NCI-H2196 treated with DMSO at 0.1 percent for 48 hours (cell line): ENCODE results near the gene LCN15.
"Not testable (repeated sequence)": the region's sequence is repeated elsewhere in the genome, so short reads cannot be mapped to it uniquely, and the experiment has no call there.

Source experiments
- DNase-seq: peaks from one replicate; lab custom pipeline; 2025; ENCODE audit not compliant: unreplicated experiment; lab: John Stamatoyannopoulos, UW

Gene LCN15

GRCh38 chr9:136764301-136764891 lies at the start of gene LCN15:
LCN15 (minus strand) TSS chr9:136764518; CDS start chr9:136764488, 30 bp downstream.
- no peak for DNase-seq

- DNase-seq, result no peak
Observed at GRCh38 chr9:136808806-136809158, 44.5 kb upstream of the LCN15 start.

GRCh38 chr9:136808075-136808805 lies 43.9 kb upstream of the LCN15 start:
- DNase-seq, result no peak

- DNase-seq, result peak; percentile 40
Observed at GRCh38 chr9:136807281-136808074, 43.2 kb upstream of the LCN15 start, which contains the start of gene RABL6. RABL6 (plus strand) TSS chr9:136807948; CDS start chr9:136808197, 249 bp downstream.

GRCh38 chr9:136806631-136807201 lies 42.4 kb upstream of the LCN15 start:
- DNase-seq, result no peak

- DNase-seq, result no peak
Observed at GRCh38 chr9:136806067-136806466, 41.7 kb upstream of the LCN15 start.

- DNase-seq, result no peak
Observed at GRCh38 chr9:136805207-136805740, 41.0 kb upstream of the LCN15 start.

- DNase-seq, result no peak
Observed at GRCh38 chr9:136804509-136805206, 40.3 kb upstream of the LCN15 start.

- no peak for DNase-seq
Observed at GRCh38 chr9:136803551-136804508, 39.5 kb upstream of the LCN15 start.

- DNase-seq, result not testable (repeated sequence)
Observed at GRCh38 chr9:136803009-136803550, 38.8 kb upstream of the LCN15 start.

GRCh38 chr9:136802321-136802720 lies 38.0 kb upstream of the LCN15 start:
- no peak for DNase-seq

- DNase-seq, result peak; percentile 91
Observed at GRCh38 chr9:136799854-136800657, 35.7 kb upstream of the LCN15 start.

GRCh38 chr9:136799079-136799853 lies 34.9 kb upstream of the LCN15 start:
- peak; percentile 44 for DNase-seq

GRCh38 chr9:136798708-136799078 lies 34.4 kb upstream of the LCN15 start:
- no peak for DNase-seq

GRCh38 chr9:136796775-136797347 lies 32.5 kb upstream of the LCN15 start:
- DNase-seq, result not testable (repeated sequence)

- no peak for DNase-seq
Observed at GRCh38 chr9:136796238-136796774, 32.0 kb upstream of the LCN15 start, which contains the start of gene CCDC183. CCDC183 (plus strand) TSS chr9:136796338; CDS start chr9:136796398, 60 bp downstream.

- no peak for DNase-seq
Observed at GRCh38 chr9:136795000-136795348, 30.7 kb upstream of the LCN15 start.
